Measurements from ENCODE around the gene DNALI1.

DNA sequence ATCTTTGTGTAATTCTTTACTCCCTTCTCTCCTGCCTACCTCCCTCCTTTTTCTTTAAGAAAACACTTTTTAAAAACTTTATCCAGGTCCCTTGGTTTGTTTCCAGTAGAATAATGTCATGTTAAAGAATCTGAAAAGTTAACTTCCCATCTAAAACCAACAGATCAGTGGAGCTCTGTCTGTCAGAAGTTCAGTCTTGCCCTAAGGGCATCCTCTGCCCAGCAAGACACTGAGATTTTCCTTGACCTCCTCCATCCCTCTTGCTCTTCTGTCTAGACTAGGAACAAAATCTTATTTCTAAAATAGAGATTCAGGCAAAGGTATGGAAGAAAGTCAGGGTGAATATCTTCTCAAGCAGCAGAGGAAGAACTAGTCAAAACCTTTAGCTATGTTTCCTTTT lies 44.7 kb downstream of the DNALI1 start:
- TF ChIP-seq, protein P1, sequence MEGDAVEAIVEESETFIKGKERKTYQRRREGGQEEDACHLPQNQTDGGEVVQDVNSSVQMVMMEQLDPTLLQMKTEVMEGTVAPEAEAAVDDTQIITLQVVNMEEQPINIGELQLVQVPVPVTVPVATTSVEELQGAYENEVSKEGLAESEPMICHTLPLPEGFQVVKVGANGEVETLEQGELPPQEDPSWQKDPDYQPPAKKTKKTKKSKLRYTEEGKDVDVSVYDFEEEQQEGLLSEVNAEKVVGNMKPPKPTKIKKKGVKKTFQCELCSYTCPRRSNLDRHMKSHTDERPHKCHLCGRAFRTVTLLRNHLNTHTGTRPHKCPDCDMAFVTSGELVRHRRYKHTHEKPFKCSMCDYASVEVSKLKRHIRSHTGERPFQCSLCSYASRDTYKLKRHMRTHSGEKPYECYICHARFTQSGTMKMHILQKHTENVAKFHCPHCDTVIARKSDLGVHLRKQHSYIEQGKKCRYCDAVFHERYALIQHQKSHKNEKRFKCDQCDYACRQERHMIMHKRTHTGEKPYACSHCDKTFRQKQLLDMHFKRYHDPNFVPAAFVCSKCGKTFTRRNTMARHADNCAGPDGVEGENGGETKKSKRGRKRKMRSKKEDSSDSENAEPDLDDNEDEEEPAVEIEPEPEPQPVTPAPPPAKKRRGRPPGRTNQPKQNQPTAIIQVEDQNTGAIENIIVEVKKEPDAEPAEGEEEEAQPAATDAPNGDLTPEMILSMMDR (IDR thresholded peaks at IDR 0.05), result no peak
- TF ChIP-seq POLR2AphosphoS5 (IDR thresholded peaks at IDR 0.05), result no peak
- no peak for TF ChIP-seq POLR2A (IDR thresholded peaks at IDR 0.05; ENCODE audit: low read depth)
- TF ChIP-seq EP300 (IDR thresholded peaks at IDR 0.05), result no peak

All from esophagus muscularis mucosa (tissue), 4 donors.